ENCODE results near the gene EEF1AKMT1.

Gene EEF1AKMT1

DNA sequence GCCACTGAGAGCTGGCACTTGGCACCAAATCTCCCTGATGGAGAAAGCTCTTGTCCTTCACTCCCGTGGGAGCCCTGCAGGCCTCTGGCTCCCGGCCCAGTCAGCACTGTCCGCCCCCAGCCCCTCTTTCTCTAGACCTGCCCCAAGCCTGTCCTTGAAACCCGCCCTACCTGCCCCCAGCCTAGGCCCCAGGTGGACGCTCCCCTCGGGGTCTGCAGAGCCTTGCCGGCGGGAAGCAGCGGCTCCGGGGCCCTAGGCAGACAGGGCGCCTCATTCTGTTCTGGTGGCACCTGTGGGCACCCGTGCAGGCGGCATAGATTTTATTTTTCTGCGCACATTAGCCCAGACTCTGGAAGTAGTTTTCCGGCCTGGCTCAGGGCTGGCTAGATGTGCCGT lies 52.7 kb downstream of the EEF1AKMT1 start:
- no peak overlapping the region for H3K4me3 ChIP-seq (ENCODE audit: low read length)

DNA sequence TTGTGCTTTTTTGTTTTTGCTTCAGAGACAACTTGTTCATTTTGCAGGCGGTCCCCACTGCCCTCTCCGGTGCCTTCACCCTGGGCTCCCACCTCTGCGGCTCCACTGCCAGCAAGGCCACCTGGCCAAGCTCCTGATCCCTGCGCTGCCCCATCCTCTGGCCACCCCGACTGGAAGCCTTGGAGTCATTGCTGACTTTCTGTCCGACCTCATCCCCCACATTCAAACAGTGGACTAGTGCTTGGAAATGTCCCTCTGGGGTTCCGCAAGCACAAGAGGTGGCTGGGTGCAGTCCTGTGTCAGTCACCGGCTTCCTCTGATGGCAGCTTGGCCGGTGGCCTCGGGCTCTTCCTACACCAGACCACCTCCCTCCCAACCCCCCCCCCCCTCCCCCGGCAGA lies 53.3 kb downstream of the EEF1AKMT1 start:
- Histone ChIP-seq H3K27ac (ENCODE audit: low read depth, low read length) (no peak overlapping the region), H3K9me2 (replicated peaks; ENCODE audit: control insufficient read depth, low read length) (no peaks in the 10 kb centered on the region), H3K79me2 (ENCODE audit: control insufficient read depth, low read length) (no peaks in the 10 kb centered on the region), H3K4me3 (ENCODE audit: low read length) (no peak overlapping the region), H3K27me3 (ENCODE audit: control insufficient read depth, low read length) (no peaks in the 10 kb centered on the region), H3K4me1 (ENCODE audit: control insufficient read depth, low read length) (no peaks in the 10 kb centered on the region), H3K36me3 (ENCODE audit: control insufficient read depth, low read length) (no peaks in the 10 kb centered on the region), H3K9me3 (ENCODE audit: control insufficient read depth, insufficient read depth, low read length) (no peaks in the 10 kb centered on the region), H3K4me2 (ENCODE audit: low read length) (no peak overlapping the region), H3F3A (ENCODE audit: control insufficient read depth, insufficient read depth) (no peaks in the 10 kb centered on the region), H4K20me1 (ENCODE audit: control insufficient read depth, insufficient read depth, low read depth, low read length) (no peaks in the 10 kb centered on the region)
- no peak for TF ChIP-seq EZH2phosphoT487 (IDR thresholded peaks at IDR 0.05; ENCODE audit: borderline replicate concordance, low read length)
- TF ChIP-seq, protein P1, sequence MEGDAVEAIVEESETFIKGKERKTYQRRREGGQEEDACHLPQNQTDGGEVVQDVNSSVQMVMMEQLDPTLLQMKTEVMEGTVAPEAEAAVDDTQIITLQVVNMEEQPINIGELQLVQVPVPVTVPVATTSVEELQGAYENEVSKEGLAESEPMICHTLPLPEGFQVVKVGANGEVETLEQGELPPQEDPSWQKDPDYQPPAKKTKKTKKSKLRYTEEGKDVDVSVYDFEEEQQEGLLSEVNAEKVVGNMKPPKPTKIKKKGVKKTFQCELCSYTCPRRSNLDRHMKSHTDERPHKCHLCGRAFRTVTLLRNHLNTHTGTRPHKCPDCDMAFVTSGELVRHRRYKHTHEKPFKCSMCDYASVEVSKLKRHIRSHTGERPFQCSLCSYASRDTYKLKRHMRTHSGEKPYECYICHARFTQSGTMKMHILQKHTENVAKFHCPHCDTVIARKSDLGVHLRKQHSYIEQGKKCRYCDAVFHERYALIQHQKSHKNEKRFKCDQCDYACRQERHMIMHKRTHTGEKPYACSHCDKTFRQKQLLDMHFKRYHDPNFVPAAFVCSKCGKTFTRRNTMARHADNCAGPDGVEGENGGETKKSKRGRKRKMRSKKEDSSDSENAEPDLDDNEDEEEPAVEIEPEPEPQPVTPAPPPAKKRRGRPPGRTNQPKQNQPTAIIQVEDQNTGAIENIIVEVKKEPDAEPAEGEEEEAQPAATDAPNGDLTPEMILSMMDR (IDR thresholded peaks at IDR 0.05; ENCODE audit: low read depth, low read length, poor library complexity, severe bottlenecking), result no peak

More for the DNA sequence above, 52.7 kb downstream of the EEF1AKMT1 start:
- Histone ChIP-seq H3K4me2 (ENCODE audit: low read length) (no peak overlapping the region), H3K9me3 (ENCODE audit: control insufficient read depth, insufficient read depth, low read length) (no peaks in the 10 kb centered on the region), H3K4me1 (ENCODE audit: control insufficient read depth, low read length) (no peaks in the 10 kb centered on the region), H3K79me2 (ENCODE audit: control insufficient read depth, low read length) (no peaks in the 10 kb centered on the region), H3F3A (ENCODE audit: control insufficient read depth, insufficient read depth) (no peaks in the 10 kb centered on the region), H3K27ac (ENCODE audit: low read depth, low read length) (no peak overlapping the region), H3K27me3 (ENCODE audit: control insufficient read depth, low read length) (no peaks in the 10 kb centered on the region), H4K20me1 (ENCODE audit: control insufficient read depth, insufficient read depth, low read depth, low read length) (no peaks in the 10 kb centered on the region), H3K9me2 (replicated peaks; ENCODE audit: control insufficient read depth, low read length) (no peaks in the 10 kb centered on the region), H3K36me3 (ENCODE audit: control insufficient read depth, low read length) (no peaks in the 10 kb centered on the region)
- TF ChIP-seq, protein P1 (IDR thresholded peaks at IDR 0.05; ENCODE audit: low read depth, low read length, poor library complexity, severe bottlenecking), result no peak
- no peak for TF ChIP-seq EZH2phosphoT487 (IDR thresholded peaks at IDR 0.05; ENCODE audit: borderline replicate concordance, low read length)

DNA sequence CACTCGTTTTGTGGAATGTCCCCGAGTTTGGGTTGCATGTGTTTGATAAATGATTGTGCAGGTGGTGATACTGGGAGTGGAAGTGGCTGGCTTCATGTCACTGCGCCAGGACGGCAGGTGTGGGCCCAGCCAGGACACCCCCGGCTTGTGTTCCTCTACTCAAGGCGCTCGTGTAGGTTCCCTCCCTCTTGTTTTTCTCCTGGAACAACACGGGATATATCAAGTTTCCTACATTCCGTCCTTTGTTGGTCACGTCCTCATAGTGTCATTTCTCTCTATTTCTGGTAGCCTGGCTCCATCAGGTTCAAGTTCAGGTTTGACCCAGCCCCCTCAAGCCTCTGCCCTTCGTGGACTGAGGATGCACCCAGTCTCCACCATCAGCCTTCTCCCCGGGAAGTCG lies 54.0 kb downstream of the EEF1AKMT1 start:
- Histone ChIP-seq H3K27me3 (ENCODE audit: control insufficient read depth, low read length) (no peaks in the 10 kb centered on the region), H3F3A (ENCODE audit: control insufficient read depth, insufficient read depth) (no peaks in the 10 kb centered on the region), H3K4me2 (ENCODE audit: low read length) (no peak overlapping the region), H3K27ac (ENCODE audit: low read depth, low read length) (no peak overlapping the region), H3K9me3 (ENCODE audit: control insufficient read depth, insufficient read depth, low read length) (no peaks in the 10 kb centered on the region), H3K4me3 (ENCODE audit: low read length) (no peak overlapping the region), H3K79me2 (ENCODE audit: control insufficient read depth, low read length) (no peaks in the 10 kb centered on the region), H3K9me2 (replicated peaks; ENCODE audit: control insufficient read depth, low read length) (no peaks in the 10 kb centered on the region), H4K20me1 (ENCODE audit: control insufficient read depth, insufficient read depth, low read depth, low read length) (no peaks in the 10 kb centered on the region), H3K36me3 (ENCODE audit: control insufficient read depth, low read length) (no peaks in the 10 kb centered on the region), H3K4me1 (ENCODE audit: control insufficient read depth, low read length) (no peaks in the 10 kb centered on the region)
- TF ChIP-seq, protein P1 (IDR thresholded peaks at IDR 0.05; ENCODE audit: low read depth, low read length, poor library complexity, severe bottlenecking), result no peak
- TF ChIP-seq EZH2phosphoT487 (IDR thresholded peaks at IDR 0.05; ENCODE audit: borderline replicate concordance, low read length), result no peak
